ENCODE data around the gene NTNG1. TPM values are rescaled to one million over a fixed set of nuclear protein-coding genes. Genes with fewer than 3 reads are reported as not detected.

The NTNG1 gene
- total and polyA plus RNA-seq, 2 of the 8 experiments (the other 6 are each of a cell fraction or from before 2014, with no cell fraction given), result 1.2 to 4.1 TPM

DNA sequence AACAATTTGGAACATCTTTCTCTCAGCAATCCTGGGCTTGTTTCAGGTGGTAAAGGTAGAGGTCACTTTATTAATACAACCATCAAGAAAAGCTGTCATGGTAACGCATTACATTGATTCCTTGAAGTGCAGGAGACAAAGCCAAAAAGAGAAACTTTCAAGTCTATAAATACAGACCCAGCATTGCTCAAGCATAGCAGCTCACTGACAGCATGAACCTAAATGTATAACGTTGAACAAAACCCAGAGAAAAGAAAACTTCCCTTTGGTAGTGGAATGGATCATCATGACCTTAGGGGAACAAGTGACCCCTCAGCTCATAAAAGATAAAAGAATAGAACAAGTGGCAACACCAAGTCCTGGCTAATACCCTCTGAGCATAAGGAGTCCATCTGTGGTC is 332.2 kb downstream of the NTNG1 start (continued):
- TF ChIP-seq, protein P1, sequence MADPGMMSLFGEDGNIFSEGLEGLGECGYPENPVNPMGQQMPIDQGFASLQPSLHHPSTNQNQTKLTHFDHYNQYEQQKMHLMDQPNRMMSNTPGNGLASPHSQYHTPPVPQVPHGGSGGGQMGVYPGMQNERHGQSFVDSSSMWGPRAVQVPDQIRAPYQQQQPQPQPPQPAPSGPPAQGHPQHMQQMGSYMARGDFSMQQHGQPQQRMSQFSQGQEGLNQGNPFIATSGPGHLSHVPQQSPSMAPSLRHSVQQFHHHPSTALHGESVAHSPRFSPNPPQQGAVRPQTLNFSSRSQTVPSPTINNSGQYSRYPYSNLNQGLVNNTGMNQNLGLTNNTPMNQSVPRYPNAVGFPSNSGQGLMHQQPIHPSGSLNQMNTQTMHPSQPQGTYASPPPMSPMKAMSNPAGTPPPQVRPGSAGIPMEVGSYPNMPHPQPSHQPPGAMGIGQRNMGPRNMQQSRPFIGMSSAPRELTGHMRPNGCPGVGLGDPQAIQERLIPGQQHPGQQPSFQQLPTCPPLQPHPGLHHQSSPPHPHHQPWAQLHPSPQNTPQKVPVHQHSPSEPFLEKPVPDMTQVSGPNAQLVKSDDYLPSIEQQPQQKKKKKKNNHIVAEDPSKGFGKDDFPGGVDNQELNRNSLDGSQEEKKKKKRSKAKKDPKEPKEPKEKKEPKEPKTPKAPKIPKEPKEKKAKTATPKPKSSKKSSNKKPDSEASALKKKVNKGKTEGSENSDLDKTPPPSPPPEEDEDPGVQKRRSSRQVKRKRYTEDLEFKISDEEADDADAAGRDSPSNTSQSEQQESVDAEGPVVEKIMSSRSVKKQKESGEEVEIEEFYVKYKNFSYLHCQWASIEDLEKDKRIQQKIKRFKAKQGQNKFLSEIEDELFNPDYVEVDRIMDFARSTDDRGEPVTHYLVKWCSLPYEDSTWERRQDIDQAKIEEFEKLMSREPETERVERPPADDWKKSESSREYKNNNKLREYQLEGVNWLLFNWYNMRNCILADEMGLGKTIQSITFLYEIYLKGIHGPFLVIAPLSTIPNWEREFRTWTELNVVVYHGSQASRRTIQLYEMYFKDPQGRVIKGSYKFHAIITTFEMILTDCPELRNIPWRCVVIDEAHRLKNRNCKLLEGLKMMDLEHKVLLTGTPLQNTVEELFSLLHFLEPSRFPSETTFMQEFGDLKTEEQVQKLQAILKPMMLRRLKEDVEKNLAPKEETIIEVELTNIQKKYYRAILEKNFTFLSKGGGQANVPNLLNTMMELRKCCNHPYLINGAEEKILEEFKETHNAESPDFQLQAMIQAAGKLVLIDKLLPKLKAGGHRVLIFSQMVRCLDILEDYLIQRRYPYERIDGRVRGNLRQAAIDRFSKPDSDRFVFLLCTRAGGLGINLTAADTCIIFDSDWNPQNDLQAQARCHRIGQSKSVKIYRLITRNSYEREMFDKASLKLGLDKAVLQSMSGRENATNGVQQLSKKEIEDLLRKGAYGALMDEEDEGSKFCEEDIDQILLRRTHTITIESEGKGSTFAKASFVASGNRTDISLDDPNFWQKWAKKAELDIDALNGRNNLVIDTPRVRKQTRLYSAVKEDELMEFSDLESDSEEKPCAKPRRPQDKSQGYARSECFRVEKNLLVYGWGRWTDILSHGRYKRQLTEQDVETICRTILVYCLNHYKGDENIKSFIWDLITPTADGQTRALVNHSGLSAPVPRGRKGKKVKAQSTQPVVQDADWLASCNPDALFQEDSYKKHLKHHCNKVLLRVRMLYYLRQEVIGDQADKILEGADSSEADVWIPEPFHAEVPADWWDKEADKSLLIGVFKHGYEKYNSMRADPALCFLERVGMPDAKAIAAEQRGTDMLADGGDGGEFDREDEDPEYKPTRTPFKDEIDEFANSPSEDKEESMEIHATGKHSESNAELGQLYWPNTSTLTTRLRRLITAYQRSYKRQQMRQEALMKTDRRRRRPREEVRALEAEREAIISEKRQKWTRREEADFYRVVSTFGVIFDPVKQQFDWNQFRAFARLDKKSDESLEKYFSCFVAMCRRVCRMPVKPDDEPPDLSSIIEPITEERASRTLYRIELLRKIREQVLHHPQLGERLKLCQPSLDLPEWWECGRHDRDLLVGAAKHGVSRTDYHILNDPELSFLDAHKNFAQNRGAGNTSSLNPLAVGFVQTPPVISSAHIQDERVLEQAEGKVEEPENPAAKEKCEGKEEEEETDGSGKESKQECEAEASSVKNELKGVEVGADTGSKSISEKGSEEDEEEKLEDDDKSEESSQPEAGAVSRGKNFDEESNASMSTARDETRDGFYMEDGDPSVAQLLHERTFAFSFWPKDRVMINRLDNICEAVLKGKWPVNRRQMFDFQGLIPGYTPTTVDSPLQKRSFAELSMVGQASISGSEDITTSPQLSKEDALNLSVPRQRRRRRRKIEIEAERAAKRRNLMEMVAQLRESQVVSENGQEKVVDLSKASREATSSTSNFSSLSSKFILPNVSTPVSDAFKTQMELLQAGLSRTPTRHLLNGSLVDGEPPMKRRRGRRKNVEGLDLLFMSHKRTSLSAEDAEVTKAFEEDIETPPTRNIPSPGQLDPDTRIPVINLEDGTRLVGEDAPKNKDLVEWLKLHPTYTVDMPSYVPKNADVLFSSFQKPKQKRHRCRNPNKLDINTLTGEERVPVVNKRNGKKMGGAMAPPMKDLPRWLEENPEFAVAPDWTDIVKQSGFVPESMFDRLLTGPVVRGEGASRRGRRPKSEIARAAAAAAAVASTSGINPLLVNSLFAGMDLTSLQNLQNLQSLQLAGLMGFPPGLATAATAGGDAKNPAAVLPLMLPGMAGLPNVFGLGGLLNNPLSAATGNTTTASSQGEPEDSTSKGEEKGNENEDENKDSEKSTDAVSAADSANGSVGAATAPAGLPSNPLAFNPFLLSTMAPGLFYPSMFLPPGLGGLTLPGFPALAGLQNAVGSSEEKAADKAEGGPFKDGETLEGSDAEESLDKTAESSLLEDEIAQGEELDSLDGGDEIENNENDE (IDR thresholded peaks at IDR 0.05; ENCODE audit: insufficient replicate concordance, low read length), result no peak
- TF ChIP-seq, protein P2, sequence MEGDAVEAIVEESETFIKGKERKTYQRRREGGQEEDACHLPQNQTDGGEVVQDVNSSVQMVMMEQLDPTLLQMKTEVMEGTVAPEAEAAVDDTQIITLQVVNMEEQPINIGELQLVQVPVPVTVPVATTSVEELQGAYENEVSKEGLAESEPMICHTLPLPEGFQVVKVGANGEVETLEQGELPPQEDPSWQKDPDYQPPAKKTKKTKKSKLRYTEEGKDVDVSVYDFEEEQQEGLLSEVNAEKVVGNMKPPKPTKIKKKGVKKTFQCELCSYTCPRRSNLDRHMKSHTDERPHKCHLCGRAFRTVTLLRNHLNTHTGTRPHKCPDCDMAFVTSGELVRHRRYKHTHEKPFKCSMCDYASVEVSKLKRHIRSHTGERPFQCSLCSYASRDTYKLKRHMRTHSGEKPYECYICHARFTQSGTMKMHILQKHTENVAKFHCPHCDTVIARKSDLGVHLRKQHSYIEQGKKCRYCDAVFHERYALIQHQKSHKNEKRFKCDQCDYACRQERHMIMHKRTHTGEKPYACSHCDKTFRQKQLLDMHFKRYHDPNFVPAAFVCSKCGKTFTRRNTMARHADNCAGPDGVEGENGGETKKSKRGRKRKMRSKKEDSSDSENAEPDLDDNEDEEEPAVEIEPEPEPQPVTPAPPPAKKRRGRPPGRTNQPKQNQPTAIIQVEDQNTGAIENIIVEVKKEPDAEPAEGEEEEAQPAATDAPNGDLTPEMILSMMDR (IDR thresholded peaks at IDR 0.05; ENCODE audit: control extremely low read depth in 1 of 3, insufficient read depth in 1 of 3, low read depth in 1 of 3, low read length in 3 of 3), result no peak
- TF ChIP-seq FOSL1 (IDR thresholded peaks at IDR 0.05; ENCODE audit: insufficient read depth, low read depth, low read length) (no peak), TEAD4 (IDR thresholded peaks at IDR 0.05; ENCODE audit: low read depth, low read length) (no peak), SP4 (IDR thresholded peaks at IDR 0.05; ENCODE audit: low read length) (no peak), BRCA1 (IDR thresholded peaks at IDR 0.05; ENCODE audit: low read depth, low read length) (no peak), EZH2 (IDR thresholded peaks at IDR 0.05; ENCODE audit: low read depth, low read length, severe bottlenecking) (no peak)
